ENCODE measurements around the gene ZBTB33. TPM values are rescaled to one million over a fixed set of nuclear protein-coding genes. Genes with fewer than 3 reads are reported as not detected.

Gene ZBTB33
- total RNA-seq, 1 experiment from 2014 or later = 16.2 TPM

DNA sequence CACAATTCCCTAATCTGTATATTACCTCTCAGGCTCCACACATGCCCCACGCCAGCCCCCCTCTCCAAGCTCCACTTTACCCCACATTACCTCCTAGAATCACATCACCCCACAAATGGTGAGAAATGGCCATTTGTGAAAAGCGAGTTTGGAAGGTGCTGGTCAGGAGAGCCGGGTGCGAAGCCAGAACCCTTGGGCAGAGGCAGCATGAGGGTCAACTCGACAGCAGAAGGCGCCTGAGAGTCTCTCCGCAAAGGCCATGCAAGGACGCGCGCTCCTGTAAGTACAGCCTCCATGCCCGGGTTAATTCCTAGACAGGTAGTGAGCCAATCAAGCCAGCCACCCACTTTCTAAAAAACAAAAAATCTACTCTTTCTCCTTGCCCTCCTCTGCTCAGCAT is 49.8 kb upstream of the ZBTB33 start (continued):
- TF ChIP-seq, protein P1, sequence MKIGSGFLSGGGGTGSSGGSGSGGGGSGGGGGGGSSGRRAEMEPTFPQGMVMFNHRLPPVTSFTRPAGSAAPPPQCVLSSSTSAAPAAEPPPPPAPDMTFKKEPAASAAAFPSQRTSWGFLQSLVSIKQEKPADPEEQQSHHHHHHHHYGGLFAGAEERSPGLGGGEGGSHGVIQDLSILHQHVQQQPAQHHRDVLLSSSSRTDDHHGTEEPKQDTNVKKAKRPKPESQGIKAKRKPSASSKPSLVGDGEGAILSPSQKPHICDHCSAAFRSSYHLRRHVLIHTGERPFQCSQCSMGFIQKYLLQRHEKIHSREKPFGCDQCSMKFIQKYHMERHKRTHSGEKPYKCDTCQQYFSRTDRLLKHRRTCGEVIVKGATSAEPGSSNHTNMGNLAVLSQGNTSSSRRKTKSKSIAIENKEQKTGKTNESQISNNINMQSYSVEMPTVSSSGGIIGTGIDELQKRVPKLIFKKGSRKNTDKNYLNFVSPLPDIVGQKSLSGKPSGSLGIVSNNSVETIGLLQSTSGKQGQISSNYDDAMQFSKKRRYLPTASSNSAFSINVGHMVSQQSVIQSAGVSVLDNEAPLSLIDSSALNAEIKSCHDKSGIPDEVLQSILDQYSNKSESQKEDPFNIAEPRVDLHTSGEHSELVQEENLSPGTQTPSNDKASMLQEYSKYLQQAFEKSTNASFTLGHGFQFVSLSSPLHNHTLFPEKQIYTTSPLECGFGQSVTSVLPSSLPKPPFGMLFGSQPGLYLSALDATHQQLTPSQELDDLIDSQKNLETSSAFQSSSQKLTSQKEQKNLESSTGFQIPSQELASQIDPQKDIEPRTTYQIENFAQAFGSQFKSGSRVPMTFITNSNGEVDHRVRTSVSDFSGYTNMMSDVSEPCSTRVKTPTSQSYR (CRISPR knock-in tag; IDR thresholded peaks at IDR 0.05) = no peak
- TF ChIP-seq FOXP1 (CRISPR knock-in tag; IDR thresholded peaks at IDR 0.05; ENCODE audit: borderline replicate concordance) (no peak), NR1H2 (CRISPR knock-in tag; IDR thresholded peaks at IDR 0.05) (no peak), JUN (CRISPR knock-in tag; IDR thresholded peaks at IDR 0.05) (no peak), ZNF671 (CRISPR knock-in tag; IDR thresholded peaks at IDR 0.05) (no peak), ZBTB21 (CRISPR knock-in tag; IDR thresholded peaks at IDR 0.05; ENCODE audit: borderline replicate concordance) (no peak), PRRX2 (CRISPR knock-in tag; IDR thresholded peaks at IDR 0.05) (no peak), GTF2I (CRISPR knock-in tag; conservative IDR thresholded peaks at IDR 0.05) (no peak)
- TF ChIP-seq, protein P2, sequence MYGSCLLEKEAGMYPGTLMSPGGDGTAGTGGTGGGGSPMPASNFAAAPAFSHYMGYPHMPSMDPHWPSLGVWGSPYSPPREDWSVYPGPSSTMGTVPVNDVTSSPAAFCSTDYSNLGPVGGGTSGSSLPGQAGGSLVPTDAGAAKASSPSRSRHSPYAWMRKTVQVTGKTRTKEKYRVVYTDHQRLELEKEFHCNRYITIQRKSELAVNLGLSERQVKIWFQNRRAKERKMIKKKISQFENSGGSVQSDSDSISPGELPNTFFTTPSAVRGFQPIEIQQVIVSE (CRISPR knock-in tag; IDR thresholded peaks at IDR 0.05; ENCODE audit: borderline replicate concordance) = no peak
- TF ChIP-seq, protein P3, sequence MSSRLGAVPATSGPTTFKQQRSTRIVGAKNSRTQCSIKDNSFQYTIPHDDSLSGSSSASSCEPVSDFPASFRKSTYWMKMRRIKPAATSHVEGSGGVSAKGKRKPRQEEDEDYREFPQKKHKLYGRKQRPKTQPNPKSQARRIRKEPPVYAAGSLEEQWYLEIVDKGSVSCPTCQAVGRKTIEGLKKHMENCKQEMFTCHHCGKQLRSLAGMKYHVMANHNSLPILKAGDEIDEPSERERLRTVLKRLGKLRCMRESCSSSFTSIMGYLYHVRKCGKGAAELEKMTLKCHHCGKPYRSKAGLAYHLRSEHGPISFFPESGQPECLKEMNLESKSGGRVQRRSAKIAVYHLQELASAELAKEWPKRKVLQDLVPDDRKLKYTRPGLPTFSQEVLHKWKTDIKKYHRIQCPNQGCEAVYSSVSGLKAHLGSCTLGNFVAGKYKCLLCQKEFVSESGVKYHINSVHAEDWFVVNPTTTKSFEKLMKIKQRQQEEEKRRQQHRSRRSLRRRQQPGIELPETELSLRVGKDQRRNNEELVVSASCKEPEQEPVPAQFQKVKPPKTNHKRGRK (CRISPR knock-in tag; IDR thresholded peaks at IDR 0.05; ENCODE audit: borderline replicate concordance) = no peak
- TF ChIP-seq, protein P4, sequence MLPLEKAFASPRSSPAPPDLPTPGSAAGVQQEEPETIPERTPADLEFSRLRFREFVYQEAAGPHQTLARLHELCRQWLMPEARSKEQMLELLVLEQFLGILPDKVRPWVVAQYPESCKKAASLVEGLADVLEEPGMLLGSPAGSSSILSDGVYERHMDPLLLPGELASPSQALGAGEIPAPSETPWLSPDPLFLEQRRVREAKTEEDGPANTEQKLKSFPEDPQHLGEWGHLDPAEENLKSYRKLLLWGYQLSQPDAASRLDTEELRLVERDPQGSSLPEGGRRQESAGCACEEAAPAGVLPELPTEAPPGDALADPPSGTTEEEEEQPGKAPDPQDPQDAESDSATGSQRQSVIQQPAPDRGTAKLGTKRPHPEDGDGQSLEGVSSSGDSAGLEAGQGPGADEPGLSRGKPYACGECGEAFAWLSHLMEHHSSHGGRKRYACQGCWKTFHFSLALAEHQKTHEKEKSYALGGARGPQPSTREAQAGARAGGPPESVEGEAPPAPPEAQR (CRISPR knock-in tag; IDR thresholded peaks at IDR 0.05) = no peak
- TF ChIP-seq, protein P5, sequence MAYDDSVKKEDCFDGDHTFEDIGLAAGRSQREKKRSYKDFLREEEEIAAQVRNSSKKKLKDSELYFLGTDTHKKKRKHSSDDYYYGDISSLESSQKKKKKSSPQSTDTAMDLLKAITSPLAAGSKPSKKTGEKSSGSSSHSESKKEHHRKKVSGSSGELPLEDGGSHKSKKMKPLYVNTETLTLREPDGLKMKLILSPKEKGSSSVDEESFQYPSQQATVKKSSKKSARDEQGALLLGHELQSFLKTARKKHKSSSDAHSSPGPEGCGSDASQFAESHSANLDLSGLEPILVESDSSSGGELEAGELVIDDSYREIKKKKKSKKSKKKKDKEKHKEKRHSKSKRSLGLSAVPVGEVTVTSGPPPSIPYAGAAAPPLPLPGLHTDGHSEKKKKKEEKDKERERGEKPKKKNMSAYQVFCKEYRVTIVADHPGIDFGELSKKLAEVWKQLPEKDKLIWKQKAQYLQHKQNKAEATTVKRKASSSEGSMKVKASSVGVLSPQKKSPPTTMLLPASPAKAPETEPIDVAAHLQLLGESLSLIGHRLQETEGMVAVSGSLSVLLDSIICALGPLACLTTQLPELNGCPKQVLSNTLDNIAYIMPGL (CRISPR knock-in tag; IDR thresholded peaks at IDR 0.05) = no peak

DNA sequence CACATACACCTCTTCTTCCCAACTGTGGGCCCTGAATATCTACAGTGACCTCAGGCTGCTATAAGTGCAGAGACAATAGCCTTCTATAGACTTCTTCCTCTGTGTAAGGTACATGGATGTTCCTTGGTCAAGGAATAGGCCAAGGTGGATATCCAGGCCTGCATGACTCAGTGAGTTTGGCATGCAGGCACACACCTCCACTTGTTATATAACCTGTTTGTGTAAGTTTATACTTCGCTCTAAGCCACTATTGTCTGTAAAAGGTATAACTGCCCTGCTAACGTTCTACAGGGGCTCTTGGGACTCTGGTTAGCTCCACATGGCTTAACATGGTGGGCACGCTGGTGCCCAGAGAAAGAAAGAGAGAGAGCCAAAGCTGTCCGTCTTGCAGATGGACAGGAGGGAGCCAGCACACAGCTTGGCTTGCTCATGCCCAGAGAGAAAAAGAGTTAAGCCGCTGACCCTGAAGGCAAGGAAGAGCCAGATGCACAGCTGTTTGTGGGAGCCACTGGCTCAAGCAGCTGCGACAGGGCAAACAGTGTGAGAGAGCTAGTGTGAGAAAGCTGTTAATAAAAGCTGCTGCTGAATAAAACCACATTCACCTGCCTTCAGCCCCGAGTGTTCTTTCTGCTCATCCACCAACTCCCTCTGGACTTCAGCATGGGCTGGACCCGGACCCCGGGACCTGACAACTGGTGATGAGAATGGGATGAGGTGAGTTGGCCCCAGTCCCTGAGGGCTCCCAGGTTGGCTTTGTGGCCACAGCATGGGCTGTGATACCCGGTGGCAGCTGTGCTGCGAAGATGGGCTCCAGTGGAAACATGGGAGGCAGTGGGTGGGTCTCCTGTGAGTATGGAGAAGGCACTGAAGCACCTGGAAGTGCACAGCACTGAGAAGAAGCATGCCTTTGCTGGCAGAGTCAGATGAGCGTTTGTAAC is 44.5 kb upstream of the ZBTB33 start:
- Mint-ChIP-seq H3K27me3 (ENCODE audit: low read depth) (no peaks in the 10 kb centered on the region), H3K4me3 (no peak overlapping the region), H3K36me3 (no peaks in the 10 kb centered on the region), H3K9me3 (no peaks in the 10 kb centered on the region), H3K27ac (no peak overlapping the region), H3K4me1 (no peaks in the 10 kb centered on the region)
- TF ChIP-seq NR3C1 (CRISPR knock-in tag; conservative IDR thresholded peaks at IDR 0.05; ENCODE audit: low read depth) = no peak
- no peak for TF ChIP-seq NFE2L1 (CRISPR knock-in tag; IDR thresholded peaks at IDR 0.05)
- no peak for TF ChIP-seq ZNF317 (CRISPR knock-in tag; IDR thresholded peaks at IDR 0.05; ENCODE audit: borderline replicate concordance, low read depth)
- TF ChIP-seq CREM (CRISPR knock-in tag; IDR thresholded peaks at IDR 0.05) = no peak
- no peak for TF ChIP-seq ELF4 (CRISPR knock-in tag; IDR thresholded peaks at IDR 0.05; ENCODE audit: low read depth)
- TF ChIP-seq, protein P6, sequence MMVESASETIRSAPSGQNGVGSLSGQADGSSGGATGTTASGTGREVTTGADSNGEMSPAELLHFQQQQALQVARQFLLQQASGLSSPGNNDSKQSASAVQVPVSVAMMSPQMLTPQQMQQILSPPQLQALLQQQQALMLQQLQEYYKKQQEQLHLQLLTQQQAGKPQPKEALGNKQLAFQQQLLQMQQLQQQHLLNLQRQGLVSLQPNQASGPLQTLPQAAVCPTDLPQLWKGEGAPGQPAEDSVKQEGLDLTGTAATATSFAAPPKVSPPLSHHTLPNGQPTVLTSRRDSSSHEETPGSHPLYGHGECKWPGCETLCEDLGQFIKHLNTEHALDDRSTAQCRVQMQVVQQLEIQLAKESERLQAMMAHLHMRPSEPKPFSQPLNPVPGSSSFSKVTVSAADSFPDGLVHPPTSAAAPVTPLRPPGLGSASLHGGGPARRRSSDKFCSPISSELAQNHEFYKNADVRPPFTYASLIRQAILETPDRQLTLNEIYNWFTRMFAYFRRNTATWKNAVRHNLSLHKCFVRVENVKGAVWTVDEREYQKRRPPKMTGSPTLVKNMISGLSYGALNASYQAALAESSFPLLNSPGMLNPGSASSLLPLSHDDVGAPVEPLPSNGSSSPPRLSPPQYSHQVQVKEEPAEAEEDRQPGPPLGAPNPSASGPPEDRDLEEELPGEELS (CRISPR knock-in tag; IDR thresholded peaks at IDR 0.05) = no peak
- ATAC-seq = no peak
- POLR2A ChIA-PET = no interaction called here
- DNase-seq (ENCODE audit: low spot score) = no peak
- CTCF ChIA-PET = interaction anchor here (2.4 kb wide), 1 partner anchor 8 kb away, joined by 12 read pairs; no protein-coding TSS in a partner anchor
